GM18858 (cell line): ENCODE results near the gene SRL.
"Not testable (repeated sequence)": the region's sequence is repeated elsewhere in the genome, so short reads cannot be mapped to it uniquely, and the experiment has no call there.

Experiments
- ATAC-seq: cut with Tn5 transposase; IDR thresholded peaks from one replicate; pipeline ENCODE4 v1.9.1; 2021; ENCODE audit not compliant: unreplicated experiment

SRL gene

DNA sequence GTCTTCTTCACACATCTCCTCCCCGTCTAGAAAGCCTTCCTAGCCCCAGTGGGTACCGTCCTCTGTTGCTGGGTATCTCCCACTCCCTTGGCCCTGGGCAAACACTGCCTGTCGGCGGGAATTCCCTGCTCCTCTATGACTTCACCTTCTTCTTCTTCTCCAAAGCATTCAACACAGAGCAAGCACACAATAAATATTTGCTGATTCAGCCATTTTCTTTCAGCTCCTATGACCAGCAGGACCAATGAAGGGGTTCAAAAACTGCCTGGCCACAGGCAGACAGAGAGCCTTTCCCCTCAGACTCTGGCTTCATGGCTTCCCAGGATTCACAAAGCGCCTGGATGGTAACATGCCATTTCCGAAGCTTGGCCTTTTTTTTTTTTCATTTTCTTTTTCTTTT, 72.5 kb downstream of the SRL start:
- no peak for ATAC-seq

GRCh38 chr16:4166821-4167220, 75.1 kb downstream of the SRL start:
- ATAC-seq: no peak

- ATAC-seq: no peak
These were observed 81.0 kb downstream of the SRL start for GRCh38 chr16:4160658-4161430.

DNA sequence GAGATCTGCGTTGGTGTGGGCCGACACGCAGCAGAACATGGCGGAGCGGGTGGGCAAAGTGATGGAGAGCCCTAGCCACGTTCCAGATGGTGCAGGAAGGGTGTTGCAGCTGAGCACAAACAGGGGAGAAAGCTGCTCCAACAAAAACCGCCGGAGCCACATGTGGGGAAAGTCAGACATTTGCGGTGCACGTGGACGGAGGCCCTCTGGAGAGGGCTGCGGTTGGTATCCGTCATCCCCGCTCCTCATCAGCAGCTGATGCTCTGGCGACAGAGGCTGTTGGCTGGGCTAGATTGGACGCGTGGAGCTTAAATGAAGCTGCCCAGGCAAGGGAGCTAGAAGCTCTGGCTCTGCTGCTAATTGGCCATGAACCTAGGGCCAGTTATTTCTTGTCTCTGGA, 82.2 kb downstream of the SRL start:
- no peak for ATAC-seq

GRCh38 chr16:4158143-4159093, 83.5 kb downstream of the SRL start:
- no peak for ATAC-seq

GRCh38 chr16:4157376-4157825, 84.5 kb downstream of the SRL start:
- no peak for ATAC-seq

GRCh38 chr16:4156503-4156902, 85.4 kb downstream of the SRL start:
- not testable (repeated sequence) for ATAC-seq

- ATAC-seq: not testable (repeated sequence)
These were observed 88.5 kb downstream of the SRL start for GRCh38 chr16:4153364-4153763.

DNA sequence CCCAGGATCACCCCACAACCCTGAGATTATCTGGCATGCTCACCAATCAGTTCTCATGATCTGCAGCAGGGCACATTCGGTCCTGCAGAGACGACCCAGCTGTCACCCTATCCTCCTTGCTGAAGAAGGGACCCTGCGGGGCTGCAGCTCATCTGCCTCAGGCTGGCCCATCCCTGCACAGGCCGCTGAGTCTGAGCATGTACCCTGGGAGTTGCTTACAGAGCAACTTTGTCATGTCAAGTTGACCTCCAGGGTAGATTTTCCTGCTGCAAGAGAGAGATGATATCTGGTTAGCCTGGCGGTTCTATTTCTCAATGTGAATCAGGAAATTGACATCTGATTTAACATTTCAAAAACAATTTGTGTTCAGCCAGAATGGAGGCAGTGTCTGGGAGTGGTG, 89.6 kb downstream of the SRL start:
- ATAC-seq: no peak

DNA sequence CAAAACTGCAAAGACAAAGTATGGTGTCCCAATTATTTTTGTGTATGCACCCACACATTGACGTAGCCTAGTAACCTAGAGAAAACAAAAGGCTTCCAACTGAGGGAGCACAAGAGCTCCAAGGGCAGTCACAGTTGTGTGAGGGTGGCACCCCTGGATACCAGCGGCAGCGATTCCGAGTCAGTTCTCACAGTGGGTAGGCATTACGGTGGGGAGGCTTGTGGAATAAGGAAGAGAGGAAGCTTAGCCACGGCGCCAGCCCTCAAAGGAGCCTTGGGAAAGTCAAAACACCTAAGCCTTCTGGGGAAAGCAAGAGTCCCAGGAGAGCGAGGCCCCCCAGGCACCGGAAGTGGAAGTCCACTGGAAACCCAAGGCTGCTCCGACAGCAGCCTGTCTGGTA, 94.6 kb downstream of the SRL start:
- no peak for ATAC-seq

DNA sequence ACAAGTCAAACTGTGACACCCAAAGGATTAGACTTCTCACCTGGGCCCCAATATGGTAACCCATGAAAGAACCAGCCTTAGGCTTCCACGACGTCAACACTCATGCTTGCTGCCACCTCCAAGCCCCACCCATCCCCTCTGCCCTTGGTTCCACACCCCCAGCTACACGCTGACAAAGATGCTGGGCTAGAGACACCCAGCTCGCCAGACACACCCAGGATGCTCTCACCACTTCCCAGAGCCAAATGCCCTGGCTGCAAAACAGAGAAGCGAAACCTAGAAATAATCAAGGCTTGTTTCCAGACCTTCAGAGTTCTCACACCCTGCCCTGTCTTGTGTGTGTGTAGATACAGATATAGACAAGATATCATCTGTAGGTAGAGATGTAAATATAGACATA, 99.6 kb downstream of the SRL start:
- ATAC-seq: no peak

DNA sequence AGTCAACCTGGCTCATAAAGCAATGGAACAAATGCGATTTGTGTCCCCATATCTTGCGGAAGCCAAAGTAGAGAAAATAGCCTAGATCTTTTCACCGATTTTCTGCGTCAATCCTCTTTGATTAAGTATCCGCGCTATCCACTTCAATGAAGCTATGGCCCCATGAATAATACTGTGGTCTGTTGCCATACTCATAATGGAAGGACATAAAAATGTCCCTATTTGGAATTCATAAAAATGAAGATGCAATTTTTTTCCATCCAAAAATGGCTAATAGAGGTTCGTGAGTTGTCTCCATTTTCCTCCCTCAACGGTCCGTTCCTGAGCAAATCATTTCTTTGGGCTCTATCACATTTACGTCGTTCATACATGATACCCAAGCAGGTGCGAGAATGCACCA, 100.3 kb downstream of the SRL start:
- no peak for ATAC-seq

GRCh38 chr16:4140652-4141051, 101.2 kb downstream of the SRL start:
- ATAC-seq: no peak

DNA sequence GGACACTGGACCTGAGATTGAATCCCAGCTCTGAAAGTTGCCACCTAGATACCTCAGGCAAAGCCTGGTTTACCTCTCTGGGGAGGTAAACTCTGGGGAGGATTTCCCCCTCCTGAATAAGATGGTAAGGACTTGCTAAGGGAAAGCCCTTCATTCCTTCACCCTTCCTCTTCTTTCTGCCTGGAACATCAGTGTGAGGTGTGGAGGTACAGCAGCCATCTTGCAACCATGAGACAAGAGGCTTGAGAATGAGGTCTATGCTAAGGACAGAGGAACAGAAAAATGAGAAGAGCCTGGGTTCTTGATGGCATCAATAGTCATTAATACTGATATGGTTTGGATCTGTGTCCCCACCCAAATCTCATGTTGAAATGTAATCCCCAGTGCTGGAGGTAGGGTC, 101.9 kb downstream of the SRL start:
- ATAC-seq: no peak
